Activated T-cell treated with anti-CD3 and anti-CD28 coated beads for 4 hours (primary cell): ENCODE measurements around the gene OSBPL5.

Source experiments
- DNase-seq: peaks from one replicate; pipeline ENCODE4 v3.0.0-alpha.2; 2020

The OSBPL5 gene

DNA sequence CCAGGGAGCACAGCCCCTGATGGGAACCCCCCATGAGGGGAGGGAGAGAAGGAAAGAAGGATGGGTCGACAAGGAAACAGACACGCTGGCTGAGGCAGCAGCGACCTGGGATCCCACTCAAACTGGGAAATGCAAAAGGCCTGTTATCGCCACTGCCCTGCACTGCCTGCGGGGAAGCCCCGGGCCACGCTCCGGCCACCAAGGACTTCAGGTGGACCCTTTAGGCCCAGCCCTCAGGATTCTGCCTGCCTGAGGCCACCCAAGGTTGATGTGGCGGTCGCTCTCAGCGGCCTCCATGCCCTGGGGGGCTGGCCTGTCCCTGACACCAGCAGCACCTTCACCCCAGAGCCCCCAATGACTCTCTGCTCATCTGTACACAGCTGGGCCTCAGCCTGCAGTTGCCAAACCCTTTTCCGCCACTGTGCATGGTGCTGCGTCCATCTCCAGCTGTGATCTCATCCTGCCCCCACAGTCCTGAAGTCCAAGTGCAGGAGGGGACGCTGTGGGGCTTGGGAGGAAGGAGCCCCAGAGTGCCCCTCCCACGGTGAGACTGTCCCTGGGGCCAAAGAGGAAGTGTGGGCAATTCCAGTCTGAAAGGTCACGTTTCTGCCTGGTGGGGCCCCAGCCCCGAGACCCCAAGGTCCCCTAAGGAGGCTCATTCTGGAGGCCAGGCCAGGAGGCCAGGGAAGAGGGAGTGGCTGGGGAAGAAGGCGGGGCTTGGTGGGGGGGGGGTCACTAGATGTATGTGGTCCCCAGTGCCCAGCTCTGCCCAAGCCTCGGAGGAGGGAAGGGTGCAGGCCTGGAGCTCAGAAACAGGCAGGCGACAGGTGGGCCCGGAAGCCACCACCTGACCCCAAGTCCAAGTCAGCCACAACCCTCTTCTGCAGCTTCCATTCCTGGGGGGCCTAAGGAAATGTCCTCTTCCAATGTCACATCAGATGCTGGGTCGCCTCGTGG is 31.6 kb downstream of the OSBPL5 start:
- no peak for DNase-seq

DNA sequence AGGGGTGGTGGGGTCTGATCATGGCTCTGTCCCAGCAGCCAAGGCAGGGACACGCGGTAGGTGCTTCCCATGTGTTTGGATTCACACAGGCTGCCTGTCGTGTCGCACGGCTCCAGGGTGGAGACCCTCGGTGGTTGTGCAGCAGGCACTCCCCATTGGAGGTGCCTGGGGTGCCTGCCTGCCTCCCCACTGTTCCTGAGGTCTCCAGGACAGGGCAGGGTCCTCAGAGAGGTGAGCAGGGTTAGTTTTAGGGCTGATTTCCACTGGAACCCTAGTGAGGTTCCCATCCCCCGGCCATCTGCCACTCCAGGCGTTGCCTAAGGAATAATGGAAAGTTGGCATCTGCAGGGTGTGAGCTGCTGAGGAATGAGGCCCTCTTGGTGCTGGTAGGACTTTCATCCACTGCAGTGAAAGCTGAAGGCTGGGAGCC is 32.3 kb downstream of the OSBPL5 start:
- no peak for DNase-seq

DNA sequence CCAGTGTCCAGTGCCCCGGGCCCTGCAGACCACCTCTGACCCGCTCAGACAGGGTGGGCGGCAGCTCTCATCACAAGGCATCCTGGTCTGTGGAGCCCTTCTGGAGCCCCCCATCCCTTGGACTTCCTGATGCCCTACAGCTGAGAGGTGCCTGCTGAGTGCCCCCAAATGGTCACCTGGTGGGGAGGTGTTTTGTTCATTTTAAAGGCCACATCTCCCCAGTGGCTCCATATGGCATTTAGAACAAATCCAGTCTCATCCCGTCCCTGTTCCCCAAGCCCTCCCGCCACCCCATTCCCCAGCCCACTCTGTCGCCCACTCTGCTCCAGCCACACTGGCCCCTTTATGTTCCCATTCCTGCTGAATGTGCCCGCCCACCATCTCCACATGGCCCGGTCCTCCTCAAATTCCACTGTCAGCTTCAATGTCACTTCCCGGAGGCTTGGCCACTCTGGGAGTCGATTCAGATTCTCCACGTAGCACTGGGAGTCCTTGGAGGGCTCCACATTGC is 32.8 kb downstream of the OSBPL5 start:
- DNase-seq, result no peak

DNA sequence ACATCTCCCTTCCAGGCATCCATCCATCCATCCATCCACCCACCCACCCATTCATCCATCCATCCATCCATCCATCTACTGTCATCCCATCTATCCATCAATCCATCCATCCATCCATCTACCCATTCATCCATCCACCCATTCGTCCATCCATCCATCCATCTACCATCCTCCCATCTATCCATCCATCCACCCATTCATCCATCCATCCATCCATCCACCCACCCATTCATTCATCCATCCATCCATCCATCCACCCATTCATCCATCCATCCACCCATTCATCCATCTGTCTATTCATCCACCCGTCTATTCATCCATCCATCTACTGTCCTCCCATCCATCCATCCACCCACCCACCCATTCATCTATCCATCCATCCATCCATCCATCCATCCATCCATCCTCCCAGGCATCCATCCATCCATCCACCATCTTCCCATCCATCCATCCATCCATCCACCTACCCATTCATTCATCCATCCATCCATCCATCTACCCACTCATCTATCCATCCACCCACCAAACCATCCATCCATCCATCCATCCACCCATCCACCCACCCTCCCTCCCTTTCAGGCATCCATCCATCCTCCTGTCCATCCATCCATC is 33.7 kb downstream of the OSBPL5 start:
- DNase-seq, result no peak

DNA sequence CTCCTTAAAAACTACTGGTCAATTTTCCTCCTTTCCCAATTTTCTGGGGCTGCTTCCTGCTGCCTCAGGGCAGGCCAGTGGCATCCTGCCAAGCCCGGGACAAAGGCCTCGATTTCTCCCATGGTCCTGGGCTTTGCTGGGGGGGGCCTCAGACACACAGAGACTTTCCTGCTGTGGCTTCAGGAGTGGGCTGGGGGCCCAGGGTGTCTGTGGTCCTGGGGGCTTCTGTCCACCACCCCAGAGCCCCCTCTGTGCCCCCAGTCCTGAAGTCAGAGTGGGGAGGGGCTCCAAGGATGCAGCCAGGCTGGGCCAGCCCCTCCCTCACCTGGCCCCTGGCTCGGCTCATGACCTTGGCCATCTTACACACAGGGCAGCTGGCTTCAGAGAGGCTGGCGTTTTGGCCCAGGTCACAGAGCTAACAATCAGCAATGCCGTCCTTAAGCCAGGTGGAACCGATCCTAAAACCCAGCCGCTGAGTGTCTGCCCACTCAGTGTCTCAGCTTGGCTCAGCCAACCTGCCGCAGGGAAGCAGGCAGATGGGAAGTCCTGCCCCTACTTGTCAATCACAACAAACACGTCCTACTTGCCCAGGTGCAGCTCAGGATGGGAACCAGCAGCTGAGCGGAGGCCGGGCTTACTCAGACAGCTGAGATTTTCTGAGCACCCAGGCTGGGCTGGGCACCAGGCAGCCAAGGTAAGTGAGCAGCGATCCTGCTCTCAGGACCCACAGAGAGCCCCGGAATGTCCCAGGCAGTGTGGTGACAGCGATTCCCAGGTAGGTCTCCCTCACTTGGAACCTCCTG is 34.6 kb downstream of the OSBPL5 start:
- no peak for DNase-seq

DNA sequence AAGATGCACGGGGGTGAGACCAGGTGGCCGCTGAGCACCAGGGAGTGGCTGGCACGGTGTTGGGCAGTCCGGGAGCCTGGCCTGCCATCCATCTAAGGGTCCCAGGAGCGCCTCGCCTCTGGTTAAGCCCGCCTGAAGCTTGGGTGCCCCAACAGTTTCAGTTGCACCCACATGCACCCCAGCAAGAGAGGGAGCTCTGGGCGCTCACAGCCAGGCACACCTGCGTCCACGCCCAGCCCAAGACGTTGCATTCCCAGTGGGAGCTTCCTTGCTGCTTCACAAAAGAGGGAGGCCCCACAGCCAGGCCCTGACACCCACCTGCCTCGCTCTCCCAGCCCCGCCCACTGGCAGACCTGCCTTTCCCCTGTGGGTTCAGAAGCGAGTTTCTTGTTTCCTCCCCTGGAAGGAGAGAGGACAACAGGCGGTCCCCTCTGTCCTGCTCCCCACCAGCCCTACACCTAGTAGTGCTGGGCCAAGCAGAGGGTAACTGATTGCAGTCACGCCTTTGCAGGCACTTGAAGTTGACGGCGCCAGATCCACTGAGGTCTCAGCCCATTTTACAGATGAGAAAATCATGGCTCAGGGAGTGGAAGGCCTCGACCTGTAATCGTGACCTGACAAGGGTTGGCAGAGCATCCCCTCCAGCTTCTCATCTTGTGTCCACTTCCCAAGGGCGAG is 35.4 kb downstream of the OSBPL5 start:
- DNase-seq, result no peak

DNA sequence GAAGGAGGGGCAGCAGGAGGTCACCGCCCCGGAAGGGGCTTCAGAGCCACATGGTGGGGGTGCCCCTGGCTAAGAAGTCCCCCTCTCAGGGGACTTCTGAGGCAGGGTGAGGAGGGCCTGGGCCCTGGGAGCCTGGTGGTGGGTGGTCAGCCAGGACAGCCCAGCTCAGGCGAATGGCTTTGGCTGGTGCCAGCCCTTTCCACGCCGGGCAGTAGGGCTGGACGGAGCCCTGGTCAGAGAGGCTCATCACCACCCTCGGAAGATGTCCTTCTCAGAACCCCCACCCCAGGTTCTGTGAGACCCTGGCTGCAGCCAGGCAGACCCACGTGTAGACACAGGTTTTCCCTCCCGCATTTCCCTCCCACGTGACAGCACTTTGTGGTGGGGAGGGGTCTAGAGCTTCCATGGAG is 35.9 kb downstream of the OSBPL5 start:
- DNase-seq, result no peak

DNA sequence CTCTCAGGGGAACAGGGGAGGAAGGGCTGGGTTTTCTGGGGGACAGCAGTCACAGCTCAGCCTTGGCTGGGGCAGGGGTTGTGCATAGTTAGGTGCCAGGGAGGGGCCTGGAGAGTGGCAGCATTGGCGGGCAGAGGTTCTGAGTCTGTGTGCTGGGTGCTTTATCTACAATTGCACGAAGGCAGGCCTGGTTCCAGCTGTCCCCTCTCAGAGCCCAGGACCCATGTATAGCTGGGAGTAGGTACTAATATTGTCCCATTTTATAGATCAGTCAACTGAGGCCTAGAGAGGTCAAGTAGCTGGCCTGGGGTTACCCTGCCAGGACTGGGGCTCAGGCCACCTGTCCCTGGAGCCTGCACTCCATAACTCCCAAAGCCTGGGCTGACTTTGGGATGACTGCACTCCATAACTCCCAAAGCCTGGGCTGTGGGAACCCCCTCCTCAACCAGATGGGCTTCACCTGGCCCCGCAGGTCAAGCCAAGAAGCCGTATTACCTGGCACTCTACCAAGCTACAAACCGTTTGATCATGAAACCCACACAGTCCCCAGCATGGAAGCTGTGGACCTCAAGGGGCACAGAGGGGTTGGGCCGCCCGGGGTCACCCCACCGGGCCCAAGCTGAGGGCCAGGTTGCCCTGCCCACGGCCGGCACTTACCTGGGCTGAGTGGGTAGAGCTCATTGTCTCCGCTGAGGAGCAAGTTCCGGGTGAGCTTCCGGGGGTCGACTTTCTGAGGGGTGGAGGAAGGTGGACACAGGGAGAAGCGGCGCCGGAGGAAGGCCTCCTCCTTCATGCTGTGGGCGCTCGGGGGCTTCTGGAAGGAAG is 36.5 kb downstream of the OSBPL5 start:
- DNase-seq, result no peak

DNA sequence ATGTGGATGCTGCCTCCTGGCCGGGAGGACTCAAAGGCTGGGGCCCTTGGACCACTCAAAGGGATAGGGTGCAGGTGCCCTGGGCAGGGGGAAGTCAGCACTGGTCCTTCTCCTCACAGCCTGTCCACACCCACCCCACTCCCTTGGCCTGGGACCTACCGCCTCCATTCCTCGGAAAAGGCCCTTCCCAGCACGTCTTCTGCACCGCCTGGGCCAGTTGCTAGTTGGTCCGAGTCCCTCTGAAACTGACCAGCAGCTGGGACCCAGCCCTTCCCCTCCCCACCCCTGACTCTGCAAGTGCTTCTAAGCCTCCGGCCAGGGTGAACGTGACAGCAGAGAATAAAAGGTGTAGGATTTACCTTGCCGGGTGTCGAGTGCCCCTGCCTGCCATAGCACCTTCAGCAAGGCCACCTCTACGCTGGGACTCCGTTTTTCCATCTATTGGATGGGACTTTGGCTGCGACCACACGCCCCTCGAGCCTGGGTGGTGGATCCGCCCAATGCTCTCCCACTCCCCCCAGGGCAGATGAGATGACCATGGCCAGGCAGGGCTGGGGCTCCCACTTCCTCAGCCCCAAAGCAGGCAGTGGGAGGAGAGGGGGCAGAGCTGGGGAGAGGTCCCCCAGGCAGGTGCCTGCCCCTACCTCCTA is 37.3 kb downstream of the OSBPL5 start:
- no peak for DNase-seq

DNA sequence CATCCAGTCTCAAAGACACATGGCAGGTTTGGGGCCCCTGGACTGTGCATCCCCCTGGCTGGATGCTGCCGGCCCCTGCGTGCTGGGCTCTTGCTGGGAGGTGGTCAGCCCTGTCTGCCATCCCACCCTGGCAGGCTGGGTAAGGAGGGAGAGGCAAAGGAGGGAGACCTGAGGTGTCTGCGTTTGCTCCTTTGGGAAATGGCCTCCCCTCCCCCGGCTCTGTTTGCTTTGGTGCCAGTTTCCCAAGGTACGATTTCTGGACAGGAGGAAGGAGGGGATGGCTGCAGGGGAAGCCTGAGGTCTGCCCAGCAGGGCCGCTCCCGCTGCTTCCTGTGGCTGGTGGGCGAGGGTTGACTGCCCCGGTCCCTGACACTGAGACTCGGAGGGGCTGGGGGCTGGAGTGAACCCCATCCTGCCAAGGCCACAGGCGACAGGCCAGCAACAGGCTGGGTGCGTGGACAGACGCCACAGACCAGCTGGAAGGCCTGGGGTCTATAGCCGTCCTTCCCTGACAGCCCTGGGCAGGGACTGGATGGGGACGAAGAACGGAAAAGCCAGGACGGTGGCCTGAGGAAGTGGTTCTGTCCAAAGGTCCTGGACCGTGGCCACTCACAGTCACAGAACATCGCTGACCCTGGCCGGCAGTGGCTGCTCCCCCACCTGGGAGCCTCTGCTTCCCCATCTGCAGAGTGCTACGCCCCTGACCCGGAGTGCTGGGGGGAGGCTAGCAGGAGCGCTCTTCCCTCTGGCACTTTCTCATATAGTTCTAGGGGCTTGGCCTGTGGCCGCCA is 38.0 kb downstream of the OSBPL5 start:
- no peak for DNase-seq

DNA sequence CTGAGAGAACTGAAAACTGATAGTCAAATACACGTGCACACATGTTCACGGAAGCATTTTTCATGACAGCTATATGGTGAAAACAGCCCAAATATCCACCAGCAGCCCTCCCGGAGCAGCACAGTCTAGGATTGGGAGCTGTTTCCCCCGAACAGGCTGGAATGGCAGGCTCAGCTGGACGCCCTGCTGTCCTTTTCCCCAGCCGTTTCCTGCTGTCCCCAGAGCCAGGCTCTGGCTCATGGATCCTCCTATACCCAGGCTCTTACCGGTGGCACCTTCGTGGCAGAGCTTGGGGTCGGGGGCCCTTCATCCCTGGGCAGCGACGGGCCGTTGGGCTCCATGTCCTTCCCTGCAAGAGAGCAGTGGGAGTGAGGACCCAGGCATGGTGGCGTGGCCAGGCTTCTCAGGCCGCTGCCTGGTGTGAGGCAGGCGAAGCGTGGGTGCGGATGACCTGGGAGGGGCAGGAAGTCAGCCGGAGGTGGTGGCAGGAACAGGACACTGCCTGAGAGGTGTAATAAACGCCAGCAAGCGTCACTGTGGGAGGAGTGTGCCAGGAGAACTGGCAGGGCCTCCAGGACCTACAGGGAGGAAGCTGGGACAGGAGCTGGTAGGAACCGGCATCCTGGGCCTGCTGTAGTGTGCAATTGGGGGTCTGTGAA is 38.8 kb downstream of the OSBPL5 start:
- DNase-seq, result no peak

DNA sequence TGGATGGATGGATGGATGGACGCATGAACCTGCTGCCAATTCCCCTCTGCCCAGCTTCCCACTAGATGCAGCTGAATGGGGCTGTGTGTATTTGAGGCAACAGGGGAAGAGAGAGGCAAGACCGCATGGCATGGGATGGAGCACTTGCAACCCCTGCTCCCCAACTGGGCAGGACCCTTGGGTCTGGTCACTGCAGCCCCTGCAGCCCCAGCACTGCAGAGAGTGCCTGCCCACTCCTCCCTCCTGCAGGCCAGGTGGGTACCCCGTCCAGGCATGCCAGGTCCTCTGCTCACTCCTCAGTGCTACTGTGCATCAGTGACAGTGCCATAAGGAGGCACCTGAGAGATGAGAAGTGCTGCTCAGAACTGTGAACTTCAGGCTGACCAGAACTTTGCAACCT is 40.3 kb downstream of the OSBPL5 start:
- DNase-seq, result no peak

DNA sequence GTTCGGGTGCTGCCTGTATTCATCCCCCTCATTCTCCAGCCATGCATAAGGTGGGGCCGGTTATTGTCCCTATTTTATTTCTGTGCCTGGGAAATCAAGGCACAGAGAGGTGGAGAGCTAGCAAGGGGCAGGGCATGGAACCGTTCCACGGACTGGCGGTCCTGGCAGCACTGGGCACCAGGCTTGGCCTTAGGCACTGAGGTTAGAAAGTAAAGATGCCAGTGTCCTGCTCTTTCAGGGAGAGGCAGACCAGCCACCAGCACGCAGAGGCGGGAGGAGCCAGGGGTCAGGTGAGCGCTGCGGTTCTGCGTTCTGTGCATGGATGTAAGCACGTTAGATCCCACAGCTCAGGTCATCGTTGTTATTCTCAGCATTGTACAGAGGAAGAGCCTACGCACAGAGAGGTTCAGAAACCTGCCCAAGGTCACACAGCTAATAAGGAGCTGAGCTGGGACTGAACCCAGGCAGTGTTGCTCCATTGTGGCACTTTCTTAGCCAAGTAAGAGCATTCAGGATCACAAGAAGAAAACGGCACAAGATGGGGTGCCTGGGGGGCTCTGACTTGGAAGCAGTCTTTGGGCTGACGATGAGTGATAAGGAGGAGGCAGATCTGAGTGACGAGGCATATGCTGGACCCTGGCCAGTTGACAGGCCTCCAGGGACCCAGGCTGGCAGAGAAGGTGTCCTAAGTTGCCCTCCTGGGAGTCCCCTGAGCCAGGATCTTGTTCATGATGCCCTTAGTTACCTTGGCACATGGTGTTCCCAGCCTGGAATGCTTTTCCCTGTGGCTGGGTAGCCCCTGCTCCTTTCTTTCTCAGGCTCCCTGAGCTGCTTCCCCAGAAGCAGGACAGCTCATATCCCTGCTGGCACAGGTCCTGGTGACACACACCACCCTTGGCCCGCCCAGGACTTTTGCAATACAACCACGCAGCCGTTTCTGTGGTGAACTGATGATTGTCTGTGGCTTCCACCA is 41.1 kb downstream of the OSBPL5 start:
- no peak for DNase-seq

DNA sequence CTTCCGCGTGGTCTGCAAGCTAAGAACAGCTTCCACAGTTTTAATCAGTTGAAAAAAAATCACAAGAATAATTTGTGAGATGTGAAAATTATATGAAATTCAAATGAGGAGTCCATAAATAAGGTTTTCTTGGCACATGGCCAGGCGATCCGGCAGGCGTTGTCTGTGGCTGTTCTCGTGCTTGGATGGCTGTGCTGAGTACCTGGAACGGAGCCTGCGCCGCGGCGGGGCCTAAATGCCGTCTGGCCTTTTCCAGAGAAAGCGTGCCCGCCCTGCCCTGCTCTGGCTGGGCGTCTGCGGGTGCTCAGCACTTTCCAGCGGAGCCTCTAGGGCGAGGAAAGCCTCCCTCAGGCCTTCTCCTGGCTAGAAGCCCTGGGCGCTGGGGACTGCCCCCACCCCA is 41.8 kb downstream of the OSBPL5 start:
- DNase-seq, result no peak

DNA sequence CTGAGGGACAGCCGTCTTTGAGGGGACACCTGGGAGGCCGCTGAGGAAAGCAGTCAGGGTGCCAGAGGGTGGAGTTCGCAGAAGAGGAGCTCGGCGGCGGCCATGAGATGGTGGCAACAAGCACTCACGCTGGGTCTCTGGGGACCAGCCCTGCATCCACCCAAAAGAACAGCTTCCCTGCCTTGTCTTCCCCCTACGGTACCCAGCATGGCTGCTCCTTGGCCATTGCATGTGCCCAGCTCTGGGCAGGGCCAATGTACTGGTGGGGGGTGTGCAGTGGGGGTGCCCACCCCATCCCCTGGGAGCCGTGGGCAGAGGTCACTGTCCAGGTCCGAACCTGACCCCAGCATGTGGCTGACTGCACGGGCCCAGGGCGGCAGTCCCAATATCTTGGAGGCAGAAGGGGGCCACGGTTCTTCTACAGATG is 42.3 kb downstream of the OSBPL5 start:
- no peak for DNase-seq

DNA sequence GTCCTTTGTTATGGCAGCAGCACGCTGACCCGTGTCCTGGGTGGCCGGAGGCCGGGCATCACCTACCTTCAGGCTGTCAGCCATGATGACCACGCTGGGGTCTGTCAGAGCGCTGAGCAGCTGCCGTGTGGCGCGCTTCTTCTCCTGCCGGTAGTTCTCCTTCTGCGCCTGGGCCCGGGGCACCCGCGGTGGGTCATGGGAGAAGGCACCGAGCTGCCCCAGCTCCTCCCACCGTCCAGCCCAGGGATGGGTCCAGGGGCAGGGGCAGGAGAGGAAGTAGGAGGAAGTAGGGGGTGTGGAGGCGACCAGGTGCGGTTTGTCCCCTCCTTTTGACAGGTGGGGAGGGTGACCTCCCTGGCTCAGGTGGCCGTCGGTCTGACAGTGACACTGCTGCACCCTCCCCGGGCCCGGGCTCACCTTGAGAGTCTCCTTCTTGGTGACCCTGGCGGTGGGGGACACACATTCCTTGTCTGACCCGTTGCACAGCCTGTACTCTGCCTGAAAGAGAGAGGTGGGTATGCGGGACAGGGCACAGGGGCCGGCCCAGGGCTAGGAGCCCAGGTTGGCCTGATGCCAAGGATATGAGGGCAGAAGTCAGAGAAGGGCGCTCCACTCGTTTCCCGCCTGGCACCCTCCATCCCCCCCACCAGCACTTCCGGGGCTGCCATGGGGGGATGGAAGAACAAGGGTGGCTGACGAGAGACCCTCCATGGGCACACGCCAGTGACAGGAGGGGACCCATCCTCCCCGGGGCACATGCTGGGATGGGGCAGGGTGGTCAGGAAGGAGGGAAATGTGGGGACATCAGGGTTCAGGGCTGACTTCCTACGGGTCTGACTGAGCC is 43.0 kb downstream of the OSBPL5 start:
- no peak for DNase-seq

DNA sequence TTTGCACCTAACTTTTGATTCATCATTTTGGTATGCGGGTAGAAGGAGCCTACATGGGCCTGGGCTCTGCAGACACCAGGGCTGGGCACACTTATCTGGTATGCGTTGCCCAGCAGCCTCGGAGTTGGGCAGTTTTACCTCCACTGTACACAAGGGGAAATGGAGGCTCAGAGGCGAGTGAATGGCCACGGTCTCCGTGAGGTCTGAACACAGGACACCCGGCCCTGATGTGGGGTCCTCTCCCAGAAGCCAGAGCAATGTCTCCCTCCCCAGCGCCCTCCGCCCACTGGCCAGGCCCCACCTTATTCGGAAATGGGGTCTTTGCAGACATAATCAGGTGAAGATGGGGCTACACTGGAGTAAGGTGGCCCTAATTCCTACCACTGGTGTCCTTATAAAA is 43.7 kb downstream of the OSBPL5 start:
- no peak for DNase-seq
